ENCODE results near the gene EXOC3L2.

The EXOC3L2 gene

GRCh38 chr19:45267296-45267695, 22.1 kb upstream of the EXOC3L2 start:
- H3K36me3 Mint-ChIP-seq: peaks cover 57% of the 10 kb centered on the region
- no peak overlapping the region for H3K4me3 Mint-ChIP-seq
- H3K4me1 Mint-ChIP-seq: peaks cover 12% of the 10 kb centered on the region
- ATAC-seq (no peak), DNase-seq (ENCODE audit: low spot score in 2 of 2) (no peak)
- H3K9me3 Mint-ChIP-seq: no peaks in the 10 kb centered on the region
- H3K27ac Mint-ChIP-seq: no peak overlapping the region

GRCh38 chr19:45265375-45265774, 20.2 kb upstream of the EXOC3L2 start:
- Mint-ChIP-seq H3K27ac (peak overlapping the region; percentile 23), H3K9me3 (no peaks in the 10 kb centered on the region), H3K4me3 (no peak overlapping the region), H3K36me3 (peaks cover 56% of the 10 kb centered on the region), H3K4me1 (peaks cover 12% of the 10 kb centered on the region)
- ATAC-seq (no peak), DNase-seq (ENCODE audit: low spot score in 2 of 2) (no peak)

GRCh38 chr19:45264781-45265317, 19.6 kb upstream of the EXOC3L2 start:
- ATAC-seq (no peak), DNase-seq (ENCODE audit: low spot score in 2 of 2) (no peak)
- peaks cover 12% of the 10 kb centered on the region for H3K4me1 Mint-ChIP-seq
- H3K36me3 Mint-ChIP-seq: peaks cover 51% of the 10 kb centered on the region
- H3K9me3 Mint-ChIP-seq: no peaks in the 10 kb centered on the region
- no peak overlapping the region for H3K4me3 Mint-ChIP-seq
- no peak overlapping the region for H3K27ac Mint-ChIP-seq

GRCh38 chr19:45263013-45263412, 17.8 kb upstream of the EXOC3L2 start:
- H3K36me3 Mint-ChIP-seq: peaks cover 44% of the 10 kb centered on the region
- H3K9me3 Mint-ChIP-seq: no peaks in the 10 kb centered on the region
- no peak overlapping the region for H3K27ac Mint-ChIP-seq
- H3K4me3 Mint-ChIP-seq: no peak overlapping the region
- DNase-seq (ENCODE audit: low spot score in 2 of 2) (no peak), ATAC-seq (no peak)
- peaks cover 12% of the 10 kb centered on the region for H3K4me1 Mint-ChIP-seq

- Mint-ChIP-seq H3K36me3 (peaks cover 41% of the 10 kb centered on the region), H3K4me1 (peaks cover 12% of the 10 kb centered on the region), H3K27ac (no peak overlapping the region), H3K4me3 (no peak overlapping the region), H3K9me3 (no peaks in the 10 kb centered on the region)
- DNase-seq (ENCODE audit: low spot score in 2 of 2) (no peak), ATAC-seq (no peak)
These were observed 17.4 kb upstream of the EXOC3L2 start for GRCh38 chr19:45262570-45262969.

- Mint-ChIP-seq H3K36me3 (peaks cover 20% of the 10 kb centered on the region), H3K27ac (no peak overlapping the region), H3K9me3 (no peaks in the 10 kb centered on the region), H3K4me3 (no peak overlapping the region), H3K4me1 (peaks cover 25% of the 10 kb centered on the region)
- DNase-seq (ENCODE audit: low spot score in 2 of 2) (no peak), ATAC-seq (no peak)
These were observed 13.7 kb upstream of the EXOC3L2 start for GRCh38 chr19:45258862-45259261.

GRCh38 chr19:45256836-45257235, 11.6 kb upstream of the EXOC3L2 start:
- Mint-ChIP-seq H3K27ac (no peak overlapping the region), H3K9me3 (no peaks in the 10 kb centered on the region)
- no peak for ATAC-seq

GRCh38 chr19:45255611-45256157, 10.5 kb upstream of the EXOC3L2 start:
- Mint-ChIP-seq H3K36me3 (peaks cover 25% of the 10 kb centered on the region), H3K27ac (no peak overlapping the region), H3K9me3 (no peaks in the 10 kb centered on the region), H3K4me3 (no peak overlapping the region), H3K4me1 (peaks cover 49% of the 10 kb centered on the region)
- no peak for DNase-seq (ENCODE audit: low spot score in 2 of 2)
- no peak for ATAC-seq

More at GRCh38 chr19:45256836-45257235, 11.6 kb upstream of the EXOC3L2 start:
- Mint-ChIP-seq H3K36me3 (peaks cover 28% of the 10 kb centered on the region), H3K4me1 (peaks cover 45% of the 10 kb centered on the region), H3K4me3 (no peak overlapping the region)
- DNase-seq (ENCODE audit: low spot score in 2 of 2): no peak

GRCh38 chr19:45254044-45254531, 8.9 kb upstream of the EXOC3L2 start:
- Mint-ChIP-seq H3K4me3 (peak overlapping the region; percentile 75), H3K27ac (peak overlapping the region; percentile 94), H3K36me3 (peaks cover 23% of the 10 kb centered on the region), H3K9me3 (no peaks in the 10 kb centered on the region), H3K4me1 (peaks cover 55% of the 10 kb centered on the region)
- DNase-seq (ENCODE audit: low spot score in 2 of 2) (no peak), ATAC-seq (no peak)

- H3K27ac Mint-ChIP-seq: peak overlapping the region; percentile 94
- peak overlapping the region; percentile 75 for H3K4me3 Mint-ChIP-seq
- H3K36me3 Mint-ChIP-seq: peaks cover 22% of the 10 kb centered on the region
- peaks cover 58% of the 10 kb centered on the region for H3K4me1 Mint-ChIP-seq
- peak; percentile 44 for ATAC-seq
- no peak for DNase-seq (ENCODE audit: low spot score in 2 of 2)
- H3K9me3 Mint-ChIP-seq: no peaks in the 10 kb centered on the region
These were observed 8.3 kb upstream of the EXOC3L2 start for GRCh38 chr19:45253396-45254027.

GRCh38 chr19:45251452-45252354, 6.5 kb upstream of the EXOC3L2 start:
- Mint-ChIP-seq H3K9me3 (no peaks in the 10 kb centered on the region), H3K27ac (peak overlapping the region; percentile 94), H3K4me3 (peak overlapping the region; percentile 75), H3K36me3 (peaks cover 18% of the 10 kb centered on the region), H3K4me1 (peaks cover 59% of the 10 kb centered on the region)
- peak; percentile 52 for ATAC-seq
- DNase-seq (ENCODE audit: low spot score in 2 of 2): peak in 1 of 2 donors; percentile 63

GRCh38 chr19:45250832-45251451, 5.7 kb upstream of the EXOC3L2 start, which contains the start of gene MARK4:
TSS of gene MARK4 (plus strand) at chr19:45251271. CDS start at chr19:45251589, 318 bp downstream.
- Mint-ChIP-seq H3K9me3 (no peaks in the 10 kb centered on the region), H3K36me3 (peaks cover 18% of the 10 kb centered on the region), H3K4me1 (peaks cover 52% of the 10 kb centered on the region), H3K4me3 (peak within 1 kb of the TSS; percentile 75), H3K27ac (peak within 1 kb of the TSS; percentile 94)
- ATAC-seq (peak; percentile 76), DNase-seq (ENCODE audit: low spot score in 2 of 2) (peak; percentile 48 to 86)

- peaks cover 47% of the 10 kb centered on the region for H3K4me1 Mint-ChIP-seq
- peak overlapping the region; percentile 75 for H3K4me3 Mint-ChIP-seq
- peak overlapping the region; percentile 84 for H3K27ac Mint-ChIP-seq
- peaks cover 18% of the 10 kb centered on the region for H3K36me3 Mint-ChIP-seq
- no peak for DNase-seq (ENCODE audit: low spot score in 2 of 2)
- ATAC-seq: no peak
- H3K9me3 Mint-ChIP-seq: no peaks in the 10 kb centered on the region
These were observed 5.1 kb upstream of the EXOC3L2 start for GRCh38 chr19:45250216-45250831.

- Mint-ChIP-seq H3K4me3 (peak overlapping the region; percentile 58), H3K4me1 (peaks cover 40% of the 10 kb centered on the region), H3K9me3 (no peaks in the 10 kb centered on the region)
These were observed 4.2 kb upstream of the EXOC3L2 start for GRCh38 chr19:45249261-45250033.

More at GRCh38 chr19:45249261-45250033, 4.2 kb upstream of the EXOC3L2 start:
- peaks cover 18% of the 10 kb centered on the region for H3K36me3 Mint-ChIP-seq
- no peak overlapping the region for H3K27ac Mint-ChIP-seq
- ATAC-seq (no peak), DNase-seq (ENCODE audit: low spot score in 2 of 2) (no peak)
